ENCODE results near the gene CEBPZOS.

CEBPZOS gene

DNA sequence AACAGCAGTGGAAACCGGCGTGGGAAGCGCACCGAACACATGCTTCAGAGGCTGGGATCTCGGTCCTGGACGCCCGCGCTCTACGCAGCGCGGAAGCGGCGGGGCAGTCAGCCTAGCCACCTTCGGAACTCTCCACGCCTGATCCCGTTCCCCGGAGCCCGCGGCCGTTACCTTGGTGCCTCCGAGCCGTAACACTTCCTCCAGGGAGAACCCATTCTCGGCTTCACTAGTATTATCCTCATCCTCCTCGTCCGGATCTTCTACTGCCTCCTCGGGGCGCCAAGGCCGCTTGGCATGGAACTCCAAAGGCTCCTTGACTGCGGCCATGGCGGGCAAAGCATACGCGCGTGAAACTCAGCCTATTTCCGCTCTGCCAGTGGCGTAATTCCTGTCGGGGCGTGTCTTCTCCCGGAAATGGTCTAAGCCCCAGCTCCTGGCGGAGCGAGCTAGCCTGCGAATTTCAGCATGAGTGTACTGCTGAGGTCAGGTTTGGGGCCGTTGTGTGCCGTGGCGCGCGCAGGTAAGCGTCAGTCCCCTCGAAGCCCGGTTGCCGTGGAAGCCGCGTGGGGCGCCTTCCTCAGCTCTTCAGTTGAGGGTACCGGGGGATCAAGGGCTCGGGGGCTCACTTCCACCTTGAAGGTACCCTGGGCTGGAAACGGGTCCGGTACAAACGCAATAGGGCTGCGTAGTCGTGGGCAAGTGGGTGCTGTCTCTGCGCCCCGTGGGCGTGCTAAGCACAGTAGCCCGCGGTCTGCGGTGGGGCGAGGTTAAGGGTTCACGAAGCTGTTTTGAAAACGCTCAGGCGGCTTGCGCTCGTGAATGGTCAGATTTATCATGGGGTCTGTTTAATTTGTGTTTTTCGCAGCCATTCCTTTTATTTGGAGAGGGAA, 35.2 kb downstream of the CEBPZOS start, which contains the start of the genes CEBPZ and NDUFAF7 (continued):
- TF ChIP-seq ZNF133 (tag by site-specific recombination; IDR thresholded peaks at IDR 0.05) (no peak), ZNF292 (tag by site-specific recombination; IDR thresholded peaks at IDR 0.05; ENCODE audit: borderline replicate concordance, low read depth) (no peak), ZNF174 (tag by site-specific recombination; IDR thresholded peaks at IDR 0.05) (no peak), ZNF10 (tag by site-specific recombination; IDR thresholded peaks at IDR 0.05) (no peak), SP2 (tag by site-specific recombination; IDR thresholded peaks at IDR 0.05) (peak; percentile 69), ZBTB21 (tag by site-specific recombination; IDR thresholded peaks at IDR 0.05) (peak; percentile 95), ZSCAN30 (tag by site-specific recombination; IDR thresholded peaks at IDR 0.05) (0 out of 2 replicates have a peak, but pooled peaks have one; percentile 35), IKZF3 (tag by site-specific recombination; IDR thresholded peaks at IDR 0.05) (no peak), ZNF76 (tag by site-specific recombination; IDR thresholded peaks at IDR 0.05; ENCODE audit: borderline replicate concordance, low read depth) (0 out of 2 replicates have a peak, but pooled peaks have one; percentile 12), ZNF792 (tag by site-specific recombination; IDR thresholded peaks at IDR 0.05) (no peak), ZNF843 (tag by site-specific recombination; IDR thresholded peaks at IDR 0.05) (0 out of 2 replicates have a peak, but pooled peaks have one; percentile 40), ZNF138 (tag by site-specific recombination; IDR thresholded peaks at IDR 0.05; ENCODE audit: borderline replicate concordance) (no peak), ZFP37 (tag by site-specific recombination; IDR thresholded peaks at IDR 0.05) (peak; percentile 65; the same call in 1 of the 2 replicates), OVOL3 (tag by site-specific recombination; IDR thresholded peaks at IDR 0.05) (no peak), ZNF747 (tag by site-specific recombination; IDR thresholded peaks at IDR 0.05) (no peak), ZFP3 (tag by site-specific recombination; IDR thresholded peaks at IDR 0.05; ENCODE audit: low read depth) (no peak), KLF8 (tag by site-specific recombination; IDR thresholded peaks at IDR 0.05) (peak; percentile 10; the same call in 1 of the 2 replicates), SP3 (tag by site-specific recombination; IDR thresholded peaks at IDR 0.05) (peak; percentile 68), ZFHX2 (tag by site-specific recombination; conservative IDR thresholded peaks at IDR 0.05) (peak; percentile 86), ZXDB (tag by site-specific recombination; IDR thresholded peaks at IDR 0.05) (peak; percentile 71), ZNF600 (tag by site-specific recombination; IDR thresholded peaks at IDR 0.05) (peak; percentile 57), ZNF433 (tag by site-specific recombination; IDR thresholded peaks at IDR 0.05; ENCODE audit: low read depth) (no peak)
- TF ChIP-seq, protein P1, sequence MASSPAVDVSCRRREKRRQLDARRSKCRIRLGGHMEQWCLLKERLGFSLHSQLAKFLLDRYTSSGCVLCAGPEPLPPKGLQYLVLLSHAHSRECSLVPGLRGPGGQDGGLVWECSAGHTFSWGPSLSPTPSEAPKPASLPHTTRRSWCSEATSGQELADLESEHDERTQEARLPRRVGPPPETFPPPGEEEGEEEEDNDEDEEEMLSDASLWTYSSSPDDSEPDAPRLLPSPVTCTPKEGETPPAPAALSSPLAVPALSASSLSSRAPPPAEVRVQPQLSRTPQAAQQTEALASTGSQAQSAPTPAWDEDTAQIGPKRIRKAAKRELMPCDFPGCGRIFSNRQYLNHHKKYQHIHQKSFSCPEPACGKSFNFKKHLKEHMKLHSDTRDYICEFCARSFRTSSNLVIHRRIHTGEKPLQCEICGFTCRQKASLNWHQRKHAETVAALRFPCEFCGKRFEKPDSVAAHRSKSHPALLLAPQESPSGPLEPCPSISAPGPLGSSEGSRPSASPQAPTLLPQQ (tag by site-specific recombination; IDR thresholded peaks at IDR 0.05) = 0 out of 2 replicates have a peak, but pooled peaks have one; percentile 35
- TF ChIP-seq, protein P2, sequence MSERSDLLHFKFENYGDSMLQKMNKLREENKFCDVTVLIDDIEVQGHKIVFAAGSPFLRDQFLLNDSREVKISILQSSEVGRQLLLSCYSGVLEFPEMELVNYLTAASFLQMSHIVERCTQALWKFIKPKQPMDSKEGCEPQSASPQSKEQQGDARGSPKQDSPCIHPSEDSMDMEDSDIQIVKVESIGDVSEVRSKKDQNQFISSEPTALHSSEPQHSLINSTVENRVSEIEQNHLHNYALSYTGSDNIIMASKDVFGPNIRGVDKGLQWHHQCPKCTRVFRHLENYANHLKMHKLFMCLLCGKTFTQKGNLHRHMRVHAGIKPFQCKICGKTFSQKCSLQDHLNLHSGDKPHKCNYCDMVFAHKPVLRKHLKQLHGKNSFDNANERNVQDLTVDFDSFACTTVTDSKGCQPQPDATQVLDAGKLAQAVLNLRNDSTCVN (tag by site-specific recombination; optimal IDR thresholded peaks at IDR 0.05) = peak; percentile 53
- TF ChIP-seq, protein P3, sequence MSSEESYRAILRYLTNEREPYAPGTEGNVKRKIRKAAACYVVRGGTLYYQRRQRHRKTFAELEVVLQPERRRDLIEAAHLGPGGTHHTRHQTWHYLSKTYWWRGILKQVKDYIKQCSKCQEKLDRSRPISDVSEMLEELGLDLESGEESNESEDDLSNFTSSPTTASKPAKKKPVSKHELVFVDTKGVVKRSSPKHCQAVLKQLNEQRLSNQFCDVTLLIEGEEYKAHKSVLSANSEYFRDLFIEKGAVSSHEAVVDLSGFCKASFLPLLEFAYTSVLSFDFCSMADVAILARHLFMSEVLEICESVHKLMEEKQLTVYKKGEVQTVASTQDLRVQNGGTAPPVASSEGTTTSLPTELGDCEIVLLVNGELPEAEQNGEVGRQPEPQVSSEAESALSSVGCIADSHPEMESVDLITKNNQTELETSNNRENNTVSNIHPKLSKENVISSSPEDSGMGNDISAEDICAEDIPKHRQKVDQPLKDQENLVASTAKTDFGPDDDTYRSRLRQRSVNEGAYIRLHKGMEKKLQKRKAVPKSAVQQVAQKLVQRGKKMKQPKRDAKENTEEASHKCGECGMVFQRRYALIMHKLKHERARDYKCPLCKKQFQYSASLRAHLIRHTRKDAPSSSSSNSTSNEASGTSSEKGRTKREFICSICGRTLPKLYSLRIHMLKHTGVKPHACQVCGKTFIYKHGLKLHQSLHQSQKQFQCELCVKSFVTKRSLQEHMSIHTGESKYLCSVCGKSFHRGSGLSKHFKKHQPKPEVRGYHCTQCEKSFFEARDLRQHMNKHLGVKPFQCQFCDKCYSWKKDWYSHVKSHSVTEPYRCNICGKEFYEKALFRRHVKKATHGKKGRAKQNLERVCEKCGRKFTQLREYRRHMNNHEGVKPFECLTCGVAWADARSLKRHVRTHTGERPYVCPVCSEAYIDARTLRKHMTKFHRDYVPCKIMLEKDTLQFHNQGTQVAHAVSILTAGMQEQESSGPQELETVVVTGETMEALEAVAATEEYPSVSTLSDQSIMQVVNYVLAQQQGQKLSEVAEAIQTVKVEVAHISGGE (tag by site-specific recombination; conservative IDR thresholded peaks at IDR 0.05; ENCODE audit: low read depth) = peak; percentile 89
- TF ChIP-seq, protein P4, sequence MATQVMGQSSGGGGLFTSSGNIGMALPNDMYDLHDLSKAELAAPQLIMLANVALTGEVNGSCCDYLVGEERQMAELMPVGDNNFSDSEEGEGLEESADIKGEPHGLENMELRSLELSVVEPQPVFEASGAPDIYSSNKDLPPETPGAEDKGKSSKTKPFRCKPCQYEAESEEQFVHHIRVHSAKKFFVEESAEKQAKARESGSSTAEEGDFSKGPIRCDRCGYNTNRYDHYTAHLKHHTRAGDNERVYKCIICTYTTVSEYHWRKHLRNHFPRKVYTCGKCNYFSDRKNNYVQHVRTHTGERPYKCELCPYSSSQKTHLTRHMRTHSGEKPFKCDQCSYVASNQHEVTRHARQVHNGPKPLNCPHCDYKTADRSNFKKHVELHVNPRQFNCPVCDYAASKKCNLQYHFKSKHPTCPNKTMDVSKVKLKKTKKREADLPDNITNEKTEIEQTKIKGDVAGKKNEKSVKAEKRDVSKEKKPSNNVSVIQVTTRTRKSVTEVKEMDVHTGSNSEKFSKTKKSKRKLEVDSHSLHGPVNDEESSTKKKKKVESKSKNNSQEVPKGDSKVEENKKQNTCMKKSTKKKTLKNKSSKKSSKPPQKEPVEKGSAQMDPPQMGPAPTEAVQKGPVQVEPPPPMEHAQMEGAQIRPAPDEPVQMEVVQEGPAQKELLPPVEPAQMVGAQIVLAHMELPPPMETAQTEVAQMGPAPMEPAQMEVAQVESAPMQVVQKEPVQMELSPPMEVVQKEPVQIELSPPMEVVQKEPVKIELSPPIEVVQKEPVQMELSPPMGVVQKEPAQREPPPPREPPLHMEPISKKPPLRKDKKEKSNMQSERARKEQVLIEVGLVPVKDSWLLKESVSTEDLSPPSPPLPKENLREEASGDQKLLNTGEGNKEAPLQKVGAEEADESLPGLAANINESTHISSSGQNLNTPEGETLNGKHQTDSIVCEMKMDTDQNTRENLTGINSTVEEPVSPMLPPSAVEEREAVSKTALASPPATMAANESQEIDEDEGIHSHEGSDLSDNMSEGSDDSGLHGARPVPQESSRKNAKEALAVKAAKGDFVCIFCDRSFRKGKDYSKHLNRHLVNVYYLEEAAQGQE (tag by site-specific recombination; IDR thresholded peaks at IDR 0.05) = peak; percentile 42; the same call in 1 of the 2 replicates
- TF ChIP-seq, protein P5, sequence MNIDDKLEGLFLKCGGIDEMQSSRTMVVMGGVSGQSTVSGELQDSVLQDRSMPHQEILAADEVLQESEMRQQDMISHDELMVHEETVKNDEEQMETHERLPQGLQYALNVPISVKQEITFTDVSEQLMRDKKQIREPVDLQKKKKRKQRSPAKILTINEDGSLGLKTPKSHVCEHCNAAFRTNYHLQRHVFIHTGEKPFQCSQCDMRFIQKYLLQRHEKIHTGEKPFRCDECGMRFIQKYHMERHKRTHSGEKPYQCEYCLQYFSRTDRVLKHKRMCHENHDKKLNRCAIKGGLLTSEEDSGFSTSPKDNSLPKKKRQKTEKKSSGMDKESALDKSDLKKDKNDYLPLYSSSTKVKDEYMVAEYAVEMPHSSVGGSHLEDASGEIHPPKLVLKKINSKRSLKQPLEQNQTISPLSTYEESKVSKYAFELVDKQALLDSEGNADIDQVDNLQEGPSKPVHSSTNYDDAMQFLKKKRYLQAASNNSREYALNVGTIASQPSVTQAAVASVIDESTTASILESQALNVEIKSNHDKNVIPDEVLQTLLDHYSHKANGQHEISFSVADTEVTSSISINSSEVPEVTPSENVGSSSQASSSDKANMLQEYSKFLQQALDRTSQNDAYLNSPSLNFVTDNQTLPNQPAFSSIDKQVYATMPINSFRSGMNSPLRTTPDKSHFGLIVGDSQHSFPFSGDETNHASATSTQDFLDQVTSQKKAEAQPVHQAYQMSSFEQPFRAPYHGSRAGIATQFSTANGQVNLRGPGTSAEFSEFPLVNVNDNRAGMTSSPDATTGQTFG (tag by site-specific recombination; IDR thresholded peaks at IDR 0.05; ENCODE audit: borderline replicate concordance) = no peak

Measured in HEK293 (cell line).